Endothelial cell of umbilical vein (primary cell): ENCODE data around the gene CHSY1. TPM values are rescaled to one million over a fixed set of nuclear protein-coding genes. Genes with fewer than 3 reads are reported as not detected.

Experiments
- BruUV-seq: library from RNA; stranded (reverse); fragments of 400-500 nt; replicated peaks from 2 replicates; lab custom pipeline; 2021; lab: Mats Ljungman, UMichigan
- CTCF ChIA-PET: fragments of 300-600, 350-600 bp; sonication (Branson Sonifier 250); formaldehyde crosslinking; loops from one replicate; lab custom pipeline; 2021; ENCODE audit warnings: antibody characterized with exemption, inconsistent platforms; lab: Charles Lee
- POLR2A ChIA-PET: fragments of 300-600, 350-600 bp; sonication (Branson Sonifier 250); formaldehyde crosslinking; loops from one replicate; lab custom pipeline; 2021; ENCODE audit warnings: antibody characterized with exemption, inconsistent platforms; lab: Charles Lee
- DNase-seq: peaks from one replicate; pipeline ENCODE4 v3.0.0-alpha.2; 2011; ENCODE audit warnings: low read depth, low spot score
- FAIRE-seq: peaks from 2 replicates; lab custom pipeline; 2011; peaks lifted over from hg19 to GRCh38; lab: Jason Lieb, UNC
- H2AFZ ChIP-seq: 2 replicates; pipeline ENCODE4 v1.6.0; 2012; ENCODE audit warnings: low read depth, low read length, control low read depth, inconsistent platforms
- H3K27ac ChIP-seq: 2 replicates; pipeline ENCODE4 v1.5.1; 2011; ENCODE audit warnings: low read depth, mild to moderate bottlenecking, control low read depth, low read length, moderate library complexity; ENCODE audit not compliant: insufficient read depth
- H3K27me3 ChIP-seq, 2 experiments: 2 replicates each; pipeline versions ENCODE4 v1.6.0 to v1.6.1; 2011; ENCODE audit warnings: low read length in 2 of 2, mixed read lengths in 1 of 2; ENCODE audit not compliant: control insufficient read depth in 2 of 2, insufficient read depth in 2 of 2
- H3K36me3 ChIP-seq, 2 experiments: 2 replicates in 1 of 2; 3 replicates in 1 of 2; pipeline ENCODE4 v1.5.1; 2011; ENCODE audit warnings: low read length in 2 of 2, mild to moderate bottlenecking in 1 of 2, moderate library complexity in 1 of 2; ENCODE audit not compliant: control insufficient read depth in 2 of 2, insufficient read depth in 2 of 2; ENCODE audit errors: extremely low read depth in 1 of 2
- H3K4me1 ChIP-seq: 3 replicates; pipeline ENCODE4 v1.5.1; 2011; ENCODE audit warnings: mild to moderate bottlenecking, low read length; ENCODE audit not compliant: control insufficient read depth, insufficient read depth; ENCODE audit errors: extremely low read depth
- H3K4me2 ChIP-seq: 2 replicates; pipeline ENCODE4 v1.6.1; 2011; ENCODE audit warnings: low read length, control low read depth, mixed read lengths; ENCODE audit not compliant: insufficient read depth
- H3K4me3 ChIP-seq, 3 experiments: fragments of 200-600 bp in 1 of 3; sonication (generic), shearing (Covaris generic) in 1 of 3; replicated peaks in 1 of 3; 2 replicates each; pipeline ENCODE4 v1.5.1; 2011 to 2016; ENCODE audit warnings: control low read depth in 3 of 3, low read length in 3 of 3, mild to moderate bottlenecking in 2 of 3, inconsistent platforms in 1 of 3, low read depth in 1 of 3, moderate library complexity in 1 of 3; ENCODE audit not compliant: insufficient read depth in 1 of 3
- H3K79me2 ChIP-seq: 2 replicates; pipeline ENCODE4 v1.6.0; 2012; ENCODE audit warnings: low read length, inconsistent platforms; ENCODE audit not compliant: control insufficient read depth, insufficient read depth
- H3K9ac ChIP-seq: replicated peaks from 2 replicates; pipeline ENCODE3; 2011; ENCODE audit warnings: low read length, control low read depth; ENCODE audit not compliant: insufficient read depth; ENCODE audit errors: extremely low read depth
- H3K9me1 ChIP-seq: replicated peaks from 3 replicates; pipeline ENCODE4 v1.6.0; 2011; ENCODE audit warnings: mild to moderate bottlenecking, low read length; ENCODE audit not compliant: control insufficient read depth, insufficient read depth; ENCODE audit errors: extremely low read depth
- H3K9me3 ChIP-seq: replicated peaks from 2 replicates; pipeline ENCODE4 v1.5.1; 2012; ENCODE audit warnings: low read length, inconsistent platforms; ENCODE audit not compliant: control insufficient read depth, insufficient read depth
- H4K20me1 ChIP-seq: replicated peaks from 2 replicates; pipeline ENCODE3; 2011; ENCODE audit warnings: mild to moderate bottlenecking, low read length; ENCODE audit not compliant: control insufficient read depth, insufficient read depth; ENCODE audit errors: extremely low read depth
- CTCF ChIP-seq, 2 donors: IDR thresholded peaks; 1 replicate in 1 of 2; 2 replicates in 1 of 2; pipeline ENCODE4 v1.5.1; 2011; ENCODE audit warnings: low read length in 2 of 2, mild to moderate bottlenecking in 2 of 2, moderate library complexity in 2 of 2, control low read depth in 1 of 2, inconsistent platforms in 1 of 2, low read depth in 1 of 2; ENCODE audit not compliant: insufficient read depth in 1 of 2; ENCODE audit errors: extremely low read depth in 1 of 2
- EZH2 ChIP-seq: IDR thresholded peaks from 2 replicates; pipeline ENCODE4 v1.6.1; 2012; ENCODE audit warnings: borderline replicate concordance, low read depth, mild to moderate bottlenecking, moderate library complexity, low read length, inconsistent platforms; ENCODE audit not compliant: severe bottlenecking
- FOS ChIP-seq: IDR thresholded peaks from 2 replicates; pipeline ENCODE4 v1.6.1; 2011; ENCODE audit warnings: mild to moderate bottlenecking, low read length, moderate library complexity, borderline replicate concordance; ENCODE audit not compliant: insufficient read depth
- GATA2 ChIP-seq: IDR thresholded peaks from 2 replicates; pipeline ENCODE4 v1.7.0; 2011; ENCODE audit warnings: low read depth, mild to moderate bottlenecking, moderate library complexity, mixed read lengths, low read length; ENCODE audit not compliant: insufficient read length, insufficient read depth
- MYC ChIP-seq: IDR thresholded peaks from one replicate; pipeline ENCODE4 v1.6.1; 2011; ENCODE audit warnings: mild to moderate bottlenecking, low read depth, low read length
- dilution Hi-C: fragments of 300-500 bp; cut with MboI; formaldehyde crosslinking; loops from one replicate; pipeline ENCODE4 v1.15.0; 2019; ENCODE audit warnings: low sequenced_read_pairs; ENCODE audit not compliant: extremely low pct_ligation_motif_present
- intact Hi-C: fragments of 100-400 bp; cut with micrococcal nuclease; formaldehyde crosslinking; loops from one replicate; pipeline ENCODE4 v1.10.0; 2022
- polyA plus RNA-seq, 4 experiments: library from polyadenylated mRNA; depleted of rRNA in 3 of 4; stranded (reverse) in 3 of 4; unstranded in 1 of 4; fragments of >200 nt; gene quantifications; 2 replicates each; pipeline versions ENCODE4 v1.2.1 to v1.2.3, GENCODE V29; 2011 to 2012; ENCODE audit warnings: missing spikeins in 1 of 4
- total RNA-seq: library from RNA; stranded (reverse); gene quantifications from 2 replicates; pipeline ENCODE4 v1.2.3, GENCODE V29; 2021

The CHSY1 gene
- total and polyA plus RNA-seq, 2 donors (not counting 3 experiments of a cell fraction or from before 2014, with no cell fraction given), result 23.7 to 50.8 TPM

DNA sequence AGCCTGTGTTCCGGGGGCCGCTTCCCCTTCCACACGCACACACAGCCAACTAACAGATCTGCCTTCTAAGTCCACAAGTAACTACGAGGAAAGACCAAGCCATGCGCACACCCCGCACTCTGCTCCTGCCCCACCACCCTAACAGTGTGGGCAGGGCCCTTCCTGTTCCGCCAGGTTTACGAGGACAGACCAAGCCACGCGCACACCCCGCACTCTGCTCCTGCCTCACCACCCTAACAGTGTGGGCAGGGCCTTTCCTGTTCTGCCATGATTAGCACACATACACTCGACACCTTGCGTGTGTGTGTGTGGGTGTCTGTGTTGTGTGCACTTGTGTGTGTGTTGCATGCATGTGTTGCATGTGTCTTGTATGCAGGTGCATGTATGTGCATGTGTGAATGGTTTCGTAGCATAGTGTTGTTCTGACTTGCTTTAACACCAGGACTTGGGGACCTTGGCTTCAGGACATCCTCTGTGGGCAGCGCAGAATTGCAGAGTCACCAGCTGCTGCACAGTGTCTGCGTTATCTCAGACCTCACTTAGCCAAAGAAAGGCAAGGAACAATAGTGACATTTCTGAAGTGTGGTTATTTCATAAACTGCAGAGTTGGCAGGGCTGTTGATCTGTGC is 114.4 kb downstream of the CHSY1 start:
- DNase-seq, result no peak
- Histone ChIP-seq H2AFZ (no peak overlapping the region), H3K9ac (no peak overlapping the region), H3K4me1 (no peaks in the 10 kb centered on the region), H3K27ac (no peak overlapping the region), H3K9me3 (no peaks in the 10 kb centered on the region), H3K9me1 (no peaks in the 10 kb centered on the region), H3K4me3 (no peak overlapping the region), H3K79me2 (no peaks in the 10 kb centered on the region), H3K36me3 (no peaks in the 10 kb centered on the region), H3K27me3 (no peaks in the 10 kb centered on the region), H3K4me2 (no peak overlapping the region), H4K20me1 (no peaks in the 10 kb centered on the region)
- TF ChIP-seq MYC (no peak), GATA2 (no peak), FOS (no peak), EZH2 (no peak), CTCF (IDR thresholded peaks at IDR 0.05; ENCODE audit: extremely low read depth in 1 of 2, insufficient read depth in 1 of 2, low read depth in 1 of 2, low read length in 2 of 2) (no peak)
- POLR2A ChIA-PET, result no interaction called here
- dilution Hi-C loops, result no loop called here
- CTCF ChIA-PET, result interaction anchor here (1.0 kb wide), 1 partner anchor 12 kb away, joined by 5 read pairs; no protein-coding TSS in a partner anchor
- no peak for FAIRE-seq
- no TSS peak for BruUV-seq
- intact Hi-C loops, result no loop called here
